Memory B cell (primary cell): ENCODE results near the gene FBXO45.
"Not testable (repeated sequence)": the region's sequence is repeated elsewhere in the genome, so short reads cannot be mapped to it uniquely, and the experiment has no call there.

Source experiments
- ATAC-seq: fragments of 150-1000 bp; cut with Tn5 transposase; 2 replicates; pipeline ENCODE4 v1.10.0; 2021; ENCODE audit warnings: low read depth, mild to moderate bottlenecking, moderate library complexity
- DNase-seq, 2 donors: peaks; one replicate each; pipeline ENCODE4 v3.0.0; 2022; ENCODE audit warnings: low spot score in 2 of 2
- H3K27ac Mint-ChIP-seq: one replicate; pipeline ENCODE4 v1.8.0; 2022; ENCODE audit warnings: mild to moderate bottlenecking, moderate library complexity, mixed read lengths
- H3K27me3 Mint-ChIP-seq: one replicate; pipeline ENCODE4 v1.8.0; 2022; ENCODE audit warnings: mixed read lengths
- H3K36me3 Mint-ChIP-seq: one replicate; pipeline ENCODE4 v1.8.0; 2022; ENCODE audit warnings: mild to moderate bottlenecking, mixed read lengths
- H3K4me1 Mint-ChIP-seq: one replicate; pipeline ENCODE4 v1.8.0; 2022; ENCODE audit warnings: mixed read lengths
- H3K4me3 Mint-ChIP-seq: one replicate; pipeline ENCODE4 v1.8.0; 2022; ENCODE audit warnings: mild to moderate bottlenecking, moderate library complexity, mixed read lengths
- H3K9me3 Mint-ChIP-seq: one replicate; pipeline ENCODE4 v1.8.0; 2022; ENCODE audit warnings: mixed read lengths

FBXO45 gene

GRCh38 chr3:196585044-196585757 is 16.7 kb downstream of the FBXO45 start:
- Mint-ChIP-seq H3K27ac (no peak overlapping the region), H3K27me3 (no peaks in the 10 kb centered on the region), H3K9me3 (no peaks in the 10 kb centered on the region), H3K4me3 (no peak overlapping the region), H3K4me1 (peaks cover 4% of the 10 kb centered on the region), H3K36me3 (peaks cover 8% of the 10 kb centered on the region)
- DNase-seq = no peak
- ATAC-seq = no peak

- Mint-ChIP-seq H3K4me3 (no peak overlapping the region), H3K27ac (no peak overlapping the region), H3K36me3 (peaks cover 2% of the 10 kb centered on the region), H3K4me1 (no peaks in the 10 kb centered on the region), H3K9me3 (no peaks in the 10 kb centered on the region), H3K27me3 (no peaks in the 10 kb centered on the region)
- no peak for DNase-seq
- no peak for ATAC-seq
These were observed 21.8 kb downstream of the FBXO45 start for GRCh38 chr3:196590279-196590678.

GRCh38 chr3:196596355-196596754 is 27.9 kb downstream of the FBXO45 start:
- no peak overlapping the region for H3K27ac Mint-ChIP-seq
- H3K9me3 Mint-ChIP-seq = no peaks in the 10 kb centered on the region
- peaks cover 8% of the 10 kb centered on the region for H3K27me3 Mint-ChIP-seq
- no peak for ATAC-seq
- no peak for DNase-seq
- H3K4me3 Mint-ChIP-seq = no peak overlapping the region
- H3K4me1 Mint-ChIP-seq = peaks cover 5% of the 10 kb centered on the region
- H3K36me3 Mint-ChIP-seq = no peaks in the 10 kb centered on the region

- H3K4me3 Mint-ChIP-seq = peak overlapping the region; percentile 69
- H3K27ac Mint-ChIP-seq, H3K27me3 Mint-ChIP-seq, H3K4me1 Mint-ChIP-seq, H3K9me3 Mint-ChIP-seq, ATAC-seq, H3K36me3 Mint-ChIP-seq: not testable (repeated sequence)
- peak in 1 of 2 donors; percentile 24 for DNase-seq
These were observed 29.7 kb downstream of the FBXO45 start for GRCh38 chr3:196597971-196598733.

GRCh38 chr3:196599734-196600128 is 31.3 kb downstream of the FBXO45 start:
- DNase-seq = no peak
- Mint-ChIP-seq H3K27me3 (peaks cover 8% of the 10 kb centered on the region), H3K36me3 (no peaks in the 10 kb centered on the region), H3K27ac (no peak overlapping the region), H3K4me1 (peaks cover 8% of the 10 kb centered on the region), H3K4me3 (no peak overlapping the region), H3K9me3 (no peaks in the 10 kb centered on the region)
- no peak for ATAC-seq

GRCh38 chr3:196600359-196600758 is 31.9 kb downstream of the FBXO45 start:
- peaks cover 9% of the 10 kb centered on the region for H3K4me1 Mint-ChIP-seq
- no peaks in the 10 kb centered on the region for H3K36me3 Mint-ChIP-seq
- ATAC-seq = no peak
- H3K9me3 Mint-ChIP-seq = no peaks in the 10 kb centered on the region
- DNase-seq = no peak
- H3K27ac Mint-ChIP-seq = no peak overlapping the region
- H3K27me3 Mint-ChIP-seq = peaks cover 8% of the 10 kb centered on the region
- no peak overlapping the region for H3K4me3 Mint-ChIP-seq

- no peak for ATAC-seq
These were observed 34.2 kb downstream of the FBXO45 start for GRCh38 chr3:196602673-196603072.

GRCh38 chr3:196603683-196604082 is 35.2 kb downstream of the FBXO45 start:
- H3K36me3 Mint-ChIP-seq = no peaks in the 10 kb centered on the region
- peaks cover 4% of the 10 kb centered on the region for H3K4me1 Mint-ChIP-seq
- no peak for DNase-seq
- no peaks in the 10 kb centered on the region for H3K9me3 Mint-ChIP-seq
- ATAC-seq = no peak
- no peak overlapping the region for H3K27ac Mint-ChIP-seq
- H3K27me3 Mint-ChIP-seq = no peaks in the 10 kb centered on the region
- H3K4me3 Mint-ChIP-seq = no peak overlapping the region

More at GRCh38 chr3:196602673-196603072, 34.2 kb downstream of the FBXO45 start:
- H3K9me3 Mint-ChIP-seq = no peaks in the 10 kb centered on the region
- H3K36me3 Mint-ChIP-seq = no peaks in the 10 kb centered on the region
- no peak overlapping the region for H3K4me3 Mint-ChIP-seq
- peaks cover 4% of the 10 kb centered on the region for H3K27me3 Mint-ChIP-seq
- DNase-seq = no peak
- peaks cover 9% of the 10 kb centered on the region for H3K4me1 Mint-ChIP-seq
- H3K27ac Mint-ChIP-seq = no peak overlapping the region

- Mint-ChIP-seq H3K9me3 (peaks cover 1% of the 10 kb centered on the region), H3K27me3 (no peaks in the 10 kb centered on the region), H3K27ac (no peak overlapping the region), H3K4me1 (peaks cover 8% of the 10 kb centered on the region), H3K36me3 (no peaks in the 10 kb centered on the region), H3K4me3 (peak overlapping the region; percentile 30)
- DNase-seq (peak; percentile 40 to 56), ATAC-seq (peak; percentile 79)
These were observed 36.1 kb downstream of the FBXO45 start for GRCh38 chr3:196604548-196604947.

- no peak for DNase-seq
- no peak for ATAC-seq
- Mint-ChIP-seq H3K9me3 (peaks cover 1% of the 10 kb centered on the region), H3K27ac (peak overlapping the region; percentile 79), H3K27me3 (no peaks in the 10 kb centered on the region), H3K36me3 (no peaks in the 10 kb centered on the region), H3K4me1 (peaks cover 17% of the 10 kb centered on the region), H3K4me3 (no peak overlapping the region)
These were observed 40.2 kb downstream of the FBXO45 start for GRCh38 chr3:196608693-196609092.

- H3K9me3 Mint-ChIP-seq = peaks cover 1% of the 10 kb centered on the region
- H3K4me3 Mint-ChIP-seq = peak overlapping the region; percentile 49
- no peaks in the 10 kb centered on the region for H3K36me3 Mint-ChIP-seq
- no peaks in the 10 kb centered on the region for H3K27me3 Mint-ChIP-seq
- peak; percentile 87 for ATAC-seq
- peaks cover 17% of the 10 kb centered on the region for H3K4me1 Mint-ChIP-seq
- peak; percentile 94 to 96 for DNase-seq
- peak overlapping the region; percentile 79 for H3K27ac Mint-ChIP-seq
These were observed 40.9 kb downstream of the FBXO45 start for GRCh38 chr3:196609343-196609775.

- no peak for DNase-seq
- H3K4me1 Mint-ChIP-seq = peaks cover 13% of the 10 kb centered on the region
- H3K27me3 Mint-ChIP-seq = no peaks in the 10 kb centered on the region
- no peaks in the 10 kb centered on the region for H3K36me3 Mint-ChIP-seq
- peaks cover 1% of the 10 kb centered on the region for H3K9me3 Mint-ChIP-seq
- H3K4me3 Mint-ChIP-seq = peak overlapping the region; percentile 49
- no peak for ATAC-seq
- peak overlapping the region; percentile 79 for H3K27ac Mint-ChIP-seq
These were observed 41.5 kb downstream of the FBXO45 start for GRCh38 chr3:196609805-196610515.

- no peaks in the 10 kb centered on the region for H3K27me3 Mint-ChIP-seq
- H3K4me1 Mint-ChIP-seq = peaks cover 13% of the 10 kb centered on the region
- ATAC-seq = no peak
- peak overlapping the region; percentile 16 for H3K27ac Mint-ChIP-seq
- no peaks in the 10 kb centered on the region for H3K36me3 Mint-ChIP-seq
- no peak for DNase-seq
- peaks cover 1% of the 10 kb centered on the region for H3K9me3 Mint-ChIP-seq
- no peak overlapping the region for H3K4me3 Mint-ChIP-seq
These were observed 43.5 kb downstream of the FBXO45 start for GRCh38 chr3:196611761-196612483.
